IMR-90 (cell line): ENCODE measurements around the gene PGC. TPM values are rescaled to one million over a fixed set of nuclear protein-coding genes. Genes with fewer than 3 reads are reported as not detected.

Experiments
- ATAC-seq: fragments of 200-7000 bp; cut with Tn5 transposase; 2 replicates; pipeline ENCODE4 v1.9.1; 2020; ENCODE audit warnings: low read depth, mild to moderate bottlenecking, moderate library complexity
- BruUV-seq: library from RNA; stranded (reverse); fragments of 400-500 nt; replicated peaks from 2 replicates; lab custom pipeline; 2021; lab: Mats Ljungman, UMichigan
- CTCF ChIA-PET: fragments of 300-600 bp; formaldehyde crosslinking; extraction: SDS; loops from one replicate; lab custom pipeline; 2021; ENCODE audit warnings: antibody characterized with exemption; lab: Yijun Ruan, JAX
- POLR2A ChIA-PET: fragments of 300-600 bp; sonication (Branson Sonifier 250); formaldehyde crosslinking; loops from one replicate; lab custom pipeline; 2022; ENCODE audit warnings: antibody characterized with exemption; ENCODE audit not compliant: unreplicated experiment; lab: Charles Lee
- DNase-seq: peaks from one replicate; pipeline ENCODE4 v3.0.0; 2013
- H2AFZ ChIP-seq: replicated peaks from 2 replicates; pipeline ENCODE3; 2013; ENCODE audit warnings: low read length, mild to moderate bottlenecking; ENCODE audit not compliant: poor library complexity
- H2AK5ac ChIP-seq: 2 replicates; pipeline ENCODE4 v1.6.1; 2013; ENCODE audit warnings: low read depth, low read length, inconsistent platforms
- H2AK9ac ChIP-seq: replicated peaks from 2 replicates; pipeline ENCODE3; 2013; ENCODE audit warnings: mild to moderate bottlenecking, low read depth, low read length, moderate library complexity; ENCODE audit not compliant: poor library complexity
- H2BK120ac ChIP-seq: 2 replicates; pipeline ENCODE4 v1.6.1; 2013; ENCODE audit warnings: low read depth, low read length, inconsistent platforms
- H2BK15ac ChIP-seq: 3 replicates; pipeline ENCODE4 v1.6.1; 2013; ENCODE audit warnings: low read depth, low read length, inconsistent platforms
- H2BK20ac ChIP-seq: 2 replicates; pipeline ENCODE4 v1.6.1; 2013; ENCODE audit warnings: low read depth, mild to moderate bottlenecking, inconsistent platforms, low read length, moderate library complexity
- H2BK5ac ChIP-seq: 2 replicates; pipeline ENCODE4 v1.6.1; 2013; ENCODE audit warnings: mild to moderate bottlenecking, low read depth, low read length, inconsistent platforms; ENCODE audit not compliant: poor library complexity, severe bottlenecking
- H3K14ac ChIP-seq: replicated peaks from 2 replicates; pipeline ENCODE4 v1.6.1; 2013; ENCODE audit warnings: low read depth, low read length, inconsistent platforms
- H3K18ac ChIP-seq: 2 replicates; pipeline ENCODE4 v1.6.1; 2013; ENCODE audit warnings: low read depth, low read length, control low read depth
- H3K23ac ChIP-seq: 2 replicates; pipeline ENCODE4 v1.6.1; 2013; ENCODE audit warnings: low read depth, low read length, inconsistent platforms
- H3K27ac ChIP-seq: 2 replicates; pipeline ENCODE4 v1.5.1; 2013; ENCODE audit warnings: mild to moderate bottlenecking, control low read depth, low read length; ENCODE audit not compliant: insufficient read depth
- H3K27me3 ChIP-seq: 2 replicates; pipeline ENCODE4 v1.6.1; 2013; ENCODE audit warnings: low read length; ENCODE audit not compliant: control insufficient read depth, insufficient read depth
- H3K36me3 ChIP-seq: 2 replicates; pipeline ENCODE4 v1.6.1; 2013; ENCODE audit warnings: low read length, mixed read lengths; ENCODE audit not compliant: control insufficient read depth, insufficient read depth
- H3K4ac ChIP-seq: 2 replicates; pipeline ENCODE4 v1.6.1; 2013; ENCODE audit warnings: low read depth, low read length, inconsistent platforms
- H3K4me1 ChIP-seq: 2 replicates; pipeline ENCODE4 v1.6.1; 2013; ENCODE audit warnings: low read length, mixed read lengths; ENCODE audit not compliant: control insufficient read depth, insufficient read depth
- H3K4me2 ChIP-seq: 2 replicates; pipeline ENCODE4 v1.6.1; 2013; ENCODE audit warnings: low read depth, mild to moderate bottlenecking, control low read depth, low read length, moderate library complexity
- H3K4me3 ChIP-seq: 2 replicates; pipeline ENCODE4 v1.5.1; 2013; ENCODE audit warnings: low read depth, mild to moderate bottlenecking, control low read depth, low read length, moderate library complexity; ENCODE audit not compliant: insufficient read depth
- H3K56ac ChIP-seq: 2 replicates; pipeline ENCODE4 v1.6.1; 2013; ENCODE audit warnings: low read length, inconsistent platforms; ENCODE audit not compliant: insufficient read depth; ENCODE audit errors: extremely low read depth
- H3K79me1 ChIP-seq, 2 experiments: 2 replicates each; pipeline ENCODE4 v1.6.1; 2013; ENCODE audit warnings: low read length in 2 of 2, inconsistent platforms in 1 of 2, low read depth in 1 of 2
- H3K9ac ChIP-seq: 2 replicates; pipeline ENCODE4 v1.6.1; 2013; ENCODE audit warnings: low read depth, low read length, control low read depth
- H3K9me1 ChIP-seq: 2 replicates; pipeline ENCODE4 v1.6.1; 2013; ENCODE audit warnings: low read length, inconsistent platforms; ENCODE audit not compliant: insufficient read depth
- H3K9me3 ChIP-seq: 2 replicates; pipeline ENCODE4 v1.6.1; 2013; ENCODE audit warnings: low read length; ENCODE audit not compliant: control insufficient read depth, insufficient read depth
- H4K20me1 ChIP-seq: 2 replicates; pipeline ENCODE4 v1.6.1; 2013; ENCODE audit warnings: low read length, inconsistent platforms; ENCODE audit not compliant: insufficient read depth
- H4K5ac ChIP-seq: 2 replicates; pipeline ENCODE4 v1.6.1; 2013; ENCODE audit warnings: mild to moderate bottlenecking, low read depth, low read length, control low read depth
- H4K8ac ChIP-seq, 2 experiments: 2 replicates each; pipeline ENCODE4 v1.6.1; 2013; ENCODE audit warnings: low read depth in 2 of 2, low read length in 2 of 2, control low read depth in 1 of 2, inconsistent platforms in 1 of 2
- H4K91ac ChIP-seq: 2 replicates; pipeline ENCODE4 v1.6.1; 2013; ENCODE audit warnings: low read depth, low read length, inconsistent platforms; ENCODE audit not compliant: insufficient read depth
- BHLHE40 ChIP-seq: fragments of 150-350 bp; IDR thresholded peaks from 2 replicates; pipeline ENCODE4 v1.6.1; 2016; ENCODE audit warnings: mild to moderate bottlenecking, low read depth, low read length
- CEBPB ChIP-seq: IDR thresholded peaks from 2 replicates; pipeline ENCODE4 v1.6.1; 2012; ENCODE audit warnings: low read depth, low read length, improper control_type of control experiment
- CHD1 ChIP-seq: IDR thresholded peaks from 2 replicates; pipeline ENCODE4 v1.6.1; 2012; ENCODE audit warnings: low read depth, low read length, improper control_type of control experiment
- FOS ChIP-seq: fragments of 150-350 bp; IDR thresholded peaks from 2 replicates; pipeline ENCODE4 v1.6.1; 2016; ENCODE audit warnings: low read depth, low read length
- MXI1 ChIP-seq: IDR thresholded peaks from 2 replicates; pipeline ENCODE4 v1.6.1; 2012; ENCODE audit warnings: low read depth, mild to moderate bottlenecking, low read length, moderate library complexity, borderline replicate concordance
- NFE2L2 ChIP-seq: fragments of 150-350 bp; IDR thresholded peaks from 2 replicates; pipeline ENCODE4 v1.6.1; 2016; ENCODE audit warnings: low read depth, mild to moderate bottlenecking, low read length
- POLR2A ChIP-seq: IDR thresholded peaks from 2 replicates; pipeline ENCODE4 v1.6.1; 2012; ENCODE audit warnings: mild to moderate bottlenecking, low read depth, low read length
- RAD21 ChIP-seq: IDR thresholded peaks from 2 replicates; pipeline ENCODE4 v1.6.1; 2012; ENCODE audit warnings: low read length, improper control_type of control experiment
- RFX5 ChIP-seq: IDR thresholded peaks from 2 replicates; pipeline ENCODE4 v1.8.0; 2012; ENCODE audit warnings: low read depth, mild to moderate bottlenecking, low read length, moderate library complexity
- SMC3 ChIP-seq: fragments of 150-350 bp; IDR thresholded peaks from 2 replicates; pipeline ENCODE4 v1.6.1; 2016; ENCODE audit warnings: low read depth, mild to moderate bottlenecking, antibody characterized with exemption, low read length, moderate library complexity
- WGBS, 2 experiments: methylation state at CpG; one replicate each; pipeline versions ENCODE4 v1.1.5 to v1.1.7; 2013; ENCODE audit warnings: missing lambda C conversion rate in 2 of 2; ENCODE audit not compliant: insufficient read length in 1 of 2; ENCODE audit errors: extremely low coverage in 2 of 2; 5-methylcytosine and 5-hydroxymethylcytosine counted together
- dilution Hi-C: fragments of 300-500 bp; cut with HindIII; formaldehyde crosslinking; loops from one replicate; pipeline ENCODE4 v1.14.3; 2018; ENCODE audit warnings: low sequenced_read_pairs; ENCODE audit not compliant: unreplicated experiment
- in situ Hi-C: fragments of 300-500 bp; cut with MboI; formaldehyde crosslinking; loops from 3 replicates; pipeline ENCODE4 v1.14.3; 2019; ENCODE audit warnings: low sequenced_read_pairs, inconsistent platforms, mixed read lengths
- intact Hi-C: fragments of 100-400 bp; cut with micrococcal nuclease; formaldehyde crosslinking; loops from 2 replicates; pipeline ENCODE4 v1.10.0; 2022
- polyA plus RNA-seq, 3 experiments: library from polyadenylated mRNA; depleted of rRNA; stranded (reverse); fragments of >200 nt; gene quantifications; 2 replicates each; pipeline ENCODE4 v1.2.3, GENCODE V29; 2012; ENCODE audit warnings: low replicate concordance in 1 of 3
- total RNA-seq: library from RNA; depleted of rRNA; stranded (reverse); fragments of >200 nt; gene quantifications from 2 replicates; pipeline ENCODE4 v1.2.3, GENCODE V29; 2012

The PGC gene
- total and polyA plus RNA-seq, 2 of the 4 experiments (the other 2 are of a cell fraction) = not detected

DNA sequence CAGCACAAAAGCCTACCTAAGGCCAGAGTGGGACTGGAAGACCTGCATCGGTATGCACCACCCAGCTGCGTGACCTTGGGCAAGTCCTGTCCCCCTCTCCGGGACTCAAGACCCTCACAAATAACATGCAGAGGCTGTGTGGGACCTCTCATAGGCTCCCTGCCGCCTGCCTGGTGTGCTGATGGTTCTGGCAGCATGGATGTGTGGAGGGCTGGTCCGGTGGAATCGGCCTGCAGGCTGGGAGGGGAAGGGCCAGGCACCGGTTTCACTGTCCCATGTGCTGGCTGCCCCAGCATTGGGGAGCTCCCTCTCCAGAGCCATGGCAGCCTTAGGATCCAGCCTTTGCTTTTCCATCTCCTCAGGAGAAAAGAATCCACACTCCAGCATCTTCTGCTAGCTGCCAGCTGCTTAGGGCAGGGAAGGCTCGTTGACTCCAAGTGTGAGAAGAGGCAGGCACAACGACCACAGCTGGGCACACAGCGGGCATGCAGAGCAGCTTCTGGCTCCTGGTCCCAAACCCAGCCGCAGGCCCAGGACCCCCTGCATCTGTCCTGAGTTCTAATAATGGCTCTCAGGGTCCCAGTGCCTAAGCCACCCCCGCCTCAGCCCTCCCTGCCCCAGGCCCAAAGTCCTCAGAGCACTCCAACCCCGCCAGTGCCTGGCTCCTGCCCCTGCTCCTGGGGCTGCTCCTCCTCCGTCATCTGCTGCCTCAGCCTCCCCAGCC is 44.3 kb downstream of the PGC start:
- Histone ChIP-seq H3K27ac (no peak overlapping the region), H3K79me1 (0 out of 4 replicates have a peak, but pooled peaks cover 0 to 3% of the 10 kb centered on the region in 2 experiments), H3K4me2 (no peak overlapping the region), H2AK5ac (no peak overlapping the region), H3K9me3 (no peaks in the 10 kb centered on the region), H4K20me1 (no peaks in the 10 kb centered on the region), H3K36me3 (no peaks in the 10 kb centered on the region), H3K9ac (no peak overlapping the region), H3K4me3 (no peak overlapping the region), H2BK20ac (no peak overlapping the region), H4K5ac (no peak overlapping the region), H3K56ac (no peak overlapping the region), H4K91ac (no peak overlapping the region), H2BK5ac (no peak overlapping the region), H3K9me1 (peaks cover 4% of the 10 kb centered on the region), H3K4ac (no peak overlapping the region), H2BK15ac (no peak overlapping the region), H2AFZ (no peak overlapping the region), H4K8ac (no peak overlapping the region), H3K23ac (no peak overlapping the region), H3K18ac (no peak overlapping the region), H3K27me3 (no peaks in the 10 kb centered on the region), H3K14ac (no peak overlapping the region), H3K4me1 (peaks cover 24% of the 10 kb centered on the region), H2BK120ac (no peak overlapping the region), H2AK9ac (no peak overlapping the region)
- 65% methylated on average over 5 of the region's 14 CpGs; no CpG with 5 or more reads in 1 of the 2 experiments for WGBS, 2 experiments
- TF ChIP-seq POLR2A (no peak), RAD21 (no peak), CEBPB (no peak), MXI1 (no peak), SMC3 (no peak), NFE2L2 (no peak), BHLHE40 (no peak), FOS (no peak), CHD1 (no peak), RFX5 (no peak)
- intact Hi-C loops = no loop called here
- POLR2A ChIA-PET = no interaction called here
- no TSS peak for BruUV-seq
- no peak for ATAC-seq
- CTCF ChIA-PET = no interaction called here
- dilution Hi-C loops = no loop called here
- in situ Hi-C loops = no loop called here
- no peak for DNase-seq
